GM12864 (cell line): ENCODE measurements around the gene SEMA4D.

Experiments
- DNase-seq: peaks from one replicate; pipeline ENCODE4 v3.0.0-alpha.2; 2011; ENCODE audit warnings: low read depth
- H3K4me3 ChIP-seq: 2 replicates; pipeline ENCODE4 v1.5.1; 2011; ENCODE audit warnings: mild to moderate bottlenecking, low read depth, low read length, control low read depth
- CTCF ChIP-seq: IDR thresholded peaks from 2 replicates; pipeline ENCODE4 v1.5.1; 2011; ENCODE audit warnings: low read depth, mild to moderate bottlenecking, moderate library complexity, low read length, control low read depth, inconsistent platforms; ENCODE audit errors: missing control alignments

SEMA4D gene

GRCh38 chr9:89366711-89367110, 131.2 kb downstream of the SEMA4D start:
- TF ChIP-seq CTCF, result no peak
- H3K4me3 ChIP-seq, result no peak overlapping the region
- DNase-seq, result no peak

GRCh38 chr9:89365532-89365912, 132.4 kb downstream of the SEMA4D start:
- no peak overlapping the region for H3K4me3 ChIP-seq
- TF ChIP-seq CTCF, result no peak
- DNase-seq, result no peak

- DNase-seq, result no peak
- no peak for TF ChIP-seq CTCF
- H3K4me3 ChIP-seq, result no peak overlapping the region
These were observed 133.0 kb downstream of the SEMA4D start for GRCh38 chr9:89364666-89365531.

GRCh38 chr9:89363921-89364665, 133.8 kb downstream of the SEMA4D start:
- no peak overlapping the region for H3K4me3 ChIP-seq
- TF ChIP-seq CTCF, result no peak
- DNase-seq, result no peak

- no peak for TF ChIP-seq CTCF
- no peak for DNase-seq
- no peak overlapping the region for H3K4me3 ChIP-seq
These were observed 134.6 kb downstream of the SEMA4D start for GRCh38 chr9:89363311-89363670.

GRCh38 chr9:89362647-89363310, 135.1 kb downstream of the SEMA4D start:
- H3K4me3 ChIP-seq, result no peak overlapping the region
- DNase-seq, result no peak
- no peak for TF ChIP-seq CTCF
